Panc1 (cell line): ENCODE data around the gene E2F2.

Experiments used
- CTCF ChIP-seq: fragments of 450-650 bp; IDR thresholded peaks from 2 replicates; pipeline ENCODE4 v1.5.1; 2017; ENCODE audit warnings: mild to moderate bottlenecking
- POLR2AphosphoS5 ChIP-seq: IDR thresholded peaks from 2 replicates; pipeline ENCODE4 v1.6.1; 2012; ENCODE audit warnings: mild to moderate bottlenecking, low read depth, low read length, moderate library complexity
- REST ChIP-seq, 2 experiments: IDR thresholded peaks; 2 replicates each; pipeline ENCODE4 v1.6.1; 2011 to 2012; ENCODE audit warnings: low read depth in 2 of 2, control low read depth in 1 of 2, low read length in 1 of 2, mild to moderate bottlenecking in 1 of 2, moderate library complexity in 1 of 2; ENCODE audit not compliant: insufficient read depth in 1 of 2

- no peak for TF ChIP-seq CTCF
- TF ChIP-seq REST (IDR thresholded peaks at IDR 0.05; ENCODE audit: insufficient read depth in 1 of 2, low read depth in 2 of 2, low read length in 1 of 2) = no peak
- TF ChIP-seq POLR2AphosphoS5 = no peak
Measured at GRCh38 chr1:23469372-23469982, 61.6 kb downstream of the E2F2 start.
